K562 (cell line): ENCODE results near the gene PLXNA2. TPM values are rescaled to one million over a fixed set of nuclear protein-coding genes. Genes with fewer than 3 reads are reported as not detected.

Experiments used
- ATAC-seq: fragments of 200-7000 bp; cut with Tn5 transposase; 3 replicates; pipeline ENCODE4 v1.9.1; 2020; ENCODE audit warnings: moderate library complexity
- BruUV-seq: library from RNA; stranded (reverse); fragments of 400-500 nt; replicated peaks from 2 replicates; lab custom pipeline; 2021; lab: Mats Ljungman, UMichigan
- CTCF ChIA-PET: fragments of 300-600 bp; formaldehyde crosslinking; extraction: SDS; loops from one replicate; lab custom pipeline; 2021; ENCODE audit warnings: low intra/inter-chr PET ratio; lab: Yijun Ruan, JAX
- POLR2A ChIA-PET: fragments of 300-600, 350-650 bp; sonication (Branson Sonifier 250); formaldehyde crosslinking; extraction: SDS; loops from one replicate; lab custom pipeline; 2021; ENCODE audit warnings: antibody characterized with exemption, inconsistent platforms; lab: Yijun Ruan, JAX
- DNase-seq, 4 experiments: peaks; one replicate each; pipeline versions ENCODE4 v3.0.0 to v3.0.0-alpha.2; 2011 to 2018; ENCODE audit warnings: low spot score in 3 of 4, mixed read lengths in 3 of 4; ENCODE audit errors: extremely low read depth in 1 of 4
- FAIRE-seq: peaks from 2 replicates; lab custom pipeline; 2011; peaks lifted over from hg19 to GRCh38; lab: Jason Lieb, UNC
- H2AFZ ChIP-seq: 2 replicates; pipeline ENCODE4 v1.6.0; 2011; ENCODE audit warnings: low read depth, low read length, control low read depth, inconsistent platforms
- H3K27ac ChIP-seq: fragments of 200-600 bp; 3 replicates; pipeline ENCODE4 v1.8.0; 2011; ENCODE audit warnings: low read depth, mild to moderate bottlenecking, control low read depth, inconsistent platforms, low read length, moderate library complexity, mixed read lengths; ENCODE audit errors: extremely low read depth
- H3K27me3 ChIP-seq, 2 experiments: fragments of 300-600 bp in 1 of 2; 2 replicates in 1 of 2; 3 replicates in 1 of 2; pipeline versions ENCODE4 v1.6.0 to v1.8.0; 2011; ENCODE audit warnings: inconsistent platforms in 2 of 2, low read length in 2 of 2, mild to moderate bottlenecking in 1 of 2, mixed read lengths in 1 of 2, moderate library complexity in 1 of 2; ENCODE audit not compliant: control insufficient read depth in 2 of 2, insufficient read depth in 2 of 2
- H3K36me3 ChIP-seq: fragments of 300-600 bp; 3 replicates; pipeline ENCODE4 v1.8.0; 2011; ENCODE audit warnings: mild to moderate bottlenecking, low read length, inconsistent platforms; ENCODE audit not compliant: control insufficient read depth, insufficient read depth
- H3K4me1 ChIP-seq, 2 experiments: fragments of 200-600 bp in 1 of 2; replicated peaks in 1 of 2; 2 replicates in 1 of 2; 3 replicates in 1 of 2; pipeline versions ENCODE4 v1.5.1 to v1.8.0; 2011; ENCODE audit warnings: inconsistent platforms in 2 of 2, low read length in 2 of 2, mild to moderate bottlenecking in 1 of 2, mixed read lengths in 1 of 2, moderate library complexity in 1 of 2; ENCODE audit not compliant: control insufficient read depth in 2 of 2, insufficient read depth in 2 of 2
- H3K4me2 ChIP-seq: 2 replicates; pipeline ENCODE4 v1.6.1; 2011; ENCODE audit warnings: low read length, control low read depth, inconsistent platforms, mixed read lengths; ENCODE audit not compliant: insufficient read depth
- H3K4me3 ChIP-seq: fragments of 200-600 bp; sonication (generic), shearing (Covaris generic); 2 replicates; pipeline ENCODE4 v1.5.1; 2016; ENCODE audit warnings: control low read depth, inconsistent platforms
- H3K79me2 ChIP-seq: fragments of 200-600 bp; 3 replicates; pipeline ENCODE4 v1.8.0; 2011; ENCODE audit warnings: low read length, inconsistent platforms; ENCODE audit not compliant: control insufficient read depth, insufficient read depth
- H3K9ac ChIP-seq, 2 experiments: 2 replicates each; pipeline versions ENCODE4 v1.6.0 to v1.6.1; 2011; ENCODE audit warnings: low read depth in 2 of 2, low read length in 2 of 2, control low read depth in 1 of 2, inconsistent platforms in 1 of 2, mild to moderate bottlenecking in 1 of 2, mixed read lengths in 1 of 2; ENCODE audit not compliant: insufficient read depth in 1 of 2
- H3K9me1 ChIP-seq: one replicate; pipeline ENCODE4 v1.6.0; 2011; ENCODE audit warnings: inconsistent platforms, mild to moderate bottlenecking, low read length, moderate library complexity; ENCODE audit not compliant: control insufficient read depth, insufficient read depth
- H3K9me3 ChIP-seq: replicated peaks from 2 replicates; pipeline ENCODE4 v1.5.1; 2011; ENCODE audit warnings: low read depth, low read length, inconsistent platforms; ENCODE audit not compliant: control insufficient read depth, insufficient read depth
- H4K20me1 ChIP-seq: replicated peaks from 2 replicates; pipeline ENCODE4 v1.6.1; 2011; ENCODE audit warnings: low read length, inconsistent platforms, mixed read lengths; ENCODE audit not compliant: control insufficient read depth, insufficient read depth
- BDP1 ChIP-seq: IDR thresholded peaks from 3 replicates; pipeline ENCODE4 v1.6.1; 2011; ENCODE audit not compliant: insufficient read length, insufficient read depth
- PTBP1 ChIP-seq: fragments of 200-400 bp; formaldehyde crosslinking; IDR thresholded peaks from 2 replicates; pipeline ENCODE4 v1.6.1; 2017; ENCODE audit warnings: low read depth, low read length
- ZFP36 ChIP-seq: fragments of 150-350 bp; IDR thresholded peaks from 2 replicates; pipeline ENCODE4 v1.6.1; 2018; ENCODE audit warnings: low read length, low read depth; ENCODE audit not compliant: partially characterized antibody
- ZNF165 ChIP-seq: fragments of 250-450 bp; sonication (Bioruptor Pico); IDR thresholded peaks from 2 replicates; pipeline ENCODE4 v1.4.0; 2020; ENCODE audit warnings: borderline replicate concordance
- WGBS: fragments of 100-300 bp; shearing (Covaris generic); methylation state at CpG from one replicate; pipeline ENCODE4 v1.1.6; 2016; ENCODE audit warnings: low coverage, mixed read lengths; ENCODE audit not compliant: insufficient coverage; ENCODE audit errors: missing lambda C conversion rate; 5-methylcytosine and 5-hydroxymethylcytosine counted together
- in situ Hi-C: fragments of 300-500 bp; cut with MboI; formaldehyde crosslinking; loops from 4 replicates; pipeline ENCODE4 v1.15.0; 2018; ENCODE audit warnings: inconsistent platforms, mixed read lengths
- intact Hi-C: fragments of 100-400 bp; cut with micrococcal nuclease; formaldehyde crosslinking; loops from 2 replicates; pipeline ENCODE4 v1.14.2; 2022
- polyA plus RNA-seq, 8 experiments: library from polyadenylated mRNA; depleted of rRNA in 4 of 8; stranded (reverse) in 5 of 8; unstranded in 3 of 8; fragments of >200 nt; fragmentation: Nextera tagmentation in 2 of 8; fragmentation: Illumina TruSeq in 1 of 8; extraction: Ambion mirVana in 2 of 8; extraction: Trizol in 1 of 8; gene quantifications; 2 replicates each; pipeline versions ENCODE4 v1.2.1 to v1.2.3, GENCODE V29; 2011 to 2014; ENCODE audit warnings: inconsistent platforms in 1 of 8, missing spikeins in 1 of 8
- total RNA-seq, 7 experiments: library from RNA; depleted of rRNA in 6 of 7; stranded (reverse); fragments of >200 nt in 6 of 7; fragmentation: Illumina TruSeq in 2 of 7; extraction: Trizol in 2 of 7; gene quantifications; 2 replicates each; pipeline versions ENCODE4 v1.2.1 to v1.2.3, GENCODE V29; 2011 to 2021; ENCODE audit warnings: low replicate concordance in 1 of 7
- TF ChIP-seq, protein P1 (sequence below): fragments of 250-450 bp; sonication (Bioruptor Pico); IDR thresholded peaks from 2 replicates; pipeline ENCODE4 v1.5.0; 2021
- TF ChIP-seq, protein P2 (sequence below): fragments of 450-650 bp; IDR thresholded peaks from 2 replicates; pipeline ENCODE4 v1.7.0; 2016; ENCODE audit warnings: borderline replicate concordance
- TF ChIP-seq, protein P3 (sequence below): fragments of 450-650 bp; IDR thresholded peaks from 2 replicates; pipeline ENCODE4 v1.6.1; 2016; ENCODE audit warnings: borderline replicate concordance
- TF ChIP-seq, protein P4 (sequence below), 2 experiments: fragments of 200-800 bp in 1 of 2; sonication (Bioruptor generic) in 1 of 2; sonication (generic) in 1 of 2; formaldehyde crosslinking in 1 of 2; IDR thresholded peaks in 1 of 2; conservative IDR thresholded peaks in 1 of 2; 2 replicates each; pipeline versions ENCODE4 v1.5.0 to v1.6.1; 2016 to 2020; ENCODE audit warnings: missing compliant biosample characterization in 1 of 2, missing genetic modification characterization in 1 of 2, missing genetic modification reagents in 1 of 2
- TF ChIP-seq, protein P5 (sequence below): fragments of 450-650 bp; formaldehyde crosslinking; IDR thresholded peaks from 2 replicates; pipeline ENCODE4 v1.4.0; 2022; ENCODE audit warnings: missing genetic modification characterization
- TF ChIP-seq, protein P6 (sequence below): fragments of 450-650 bp; conservative IDR thresholded peaks from 2 replicates; pipeline ENCODE4 v1.6.1; 2016; ENCODE audit warnings: missing genetic modification characterization, low read depth, mild to moderate bottlenecking, missing compliant biosample characterization, moderate library complexity

The PLXNA2 gene
- total and polyA plus RNA-seq, 9 of the 15 experiments (the other 6 are each of a cell fraction or from before 2014, with no cell fraction given), result 0.01 to 1.3 (median 0.32) TPM

DNA sequence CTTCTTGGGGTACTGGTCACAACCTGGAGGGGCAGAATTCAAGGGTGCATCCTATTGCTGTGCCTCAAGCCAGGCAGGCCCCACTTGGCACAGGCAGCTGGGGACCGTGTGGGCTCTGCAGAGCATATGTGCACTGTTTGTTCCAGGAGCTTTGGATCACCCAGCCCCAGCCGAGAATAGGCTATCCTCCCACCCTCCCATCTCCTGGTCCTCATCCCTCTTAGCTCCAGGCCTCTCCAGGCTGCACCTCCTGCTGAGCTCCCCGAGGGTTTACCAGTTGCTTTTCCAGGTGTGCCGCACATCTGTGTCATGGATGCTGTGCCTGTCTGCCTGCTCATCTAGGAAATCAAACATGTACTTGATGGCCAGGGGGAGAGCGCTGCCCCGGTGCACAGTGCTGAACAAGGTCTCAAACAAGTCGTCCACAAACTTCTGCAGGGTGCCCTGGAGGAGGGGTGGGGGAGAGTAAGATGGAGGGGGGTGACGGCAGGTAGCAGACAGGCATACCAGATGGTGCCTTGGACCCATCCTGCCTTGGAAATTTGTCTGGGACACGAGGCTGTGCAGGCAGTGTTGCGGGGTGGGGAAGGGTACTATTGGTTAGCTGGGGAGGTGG is 212.8 kb downstream of the PLXNA2 start:
- FAIRE-seq, result no peak
- WGBS, result 0% methylated on average over 10 of the region's 10 CpGs
- in situ Hi-C loops, result no loop called here

More for the DNA sequence above, 212.8 kb downstream of the PLXNA2 start:
- H3K79me2 ChIP-seq, result no peaks in the 10 kb centered on the region
- BruUV-seq, result no TSS peak
- peaks cover 49 to 81% of the 10 kb centered on the region in 2 experiments for H3K27me3 ChIP-seq
- H4K20me1 ChIP-seq, result peaks cover 2% of the 10 kb centered on the region
- H3K9me3 ChIP-seq, result no peaks in the 10 kb centered on the region
- H3K36me3 ChIP-seq, result no peaks in the 10 kb centered on the region
- no peak overlapping the region for H3K4me2 ChIP-seq
- no peak for TF ChIP-seq ZFP36
- no peak for TF ChIP-seq BDP1
- TF ChIP-seq, protein P1, sequence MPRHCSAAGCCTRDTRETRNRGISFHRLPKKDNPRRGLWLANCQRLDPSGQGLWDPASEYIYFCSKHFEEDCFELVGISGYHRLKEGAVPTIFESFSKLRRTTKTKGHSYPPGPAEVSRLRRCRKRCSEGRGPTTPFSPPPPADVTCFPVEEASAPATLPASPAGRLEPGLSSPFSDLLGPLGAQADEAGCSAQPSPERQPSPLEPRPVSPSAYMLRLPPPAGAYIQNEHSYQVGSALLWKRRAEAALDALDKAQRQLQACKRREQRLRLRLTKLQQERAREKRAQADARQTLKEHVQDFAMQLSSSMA (CRISPR knock-in tag), result no peak
- TF ChIP-seq PTBP1, result no peak
- TF ChIP-seq, protein P2, sequence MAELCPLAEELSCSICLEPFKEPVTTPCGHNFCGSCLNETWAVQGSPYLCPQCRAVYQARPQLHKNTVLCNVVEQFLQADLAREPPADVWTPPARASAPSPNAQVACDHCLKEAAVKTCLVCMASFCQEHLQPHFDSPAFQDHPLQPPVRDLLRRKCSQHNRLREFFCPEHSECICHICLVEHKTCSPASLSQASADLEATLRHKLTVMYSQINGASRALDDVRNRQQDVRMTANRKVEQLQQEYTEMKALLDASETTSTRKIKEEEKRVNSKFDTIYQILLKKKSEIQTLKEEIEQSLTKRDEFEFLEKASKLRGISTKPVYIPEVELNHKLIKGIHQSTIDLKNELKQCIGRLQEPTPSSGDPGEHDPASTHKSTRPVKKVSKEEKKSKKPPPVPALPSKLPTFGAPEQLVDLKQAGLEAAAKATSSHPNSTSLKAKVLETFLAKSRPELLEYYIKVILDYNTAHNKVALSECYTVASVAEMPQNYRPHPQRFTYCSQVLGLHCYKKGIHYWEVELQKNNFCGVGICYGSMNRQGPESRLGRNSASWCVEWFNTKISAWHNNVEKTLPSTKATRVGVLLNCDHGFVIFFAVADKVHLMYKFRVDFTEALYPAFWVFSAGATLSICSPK, result no peak
- TF ChIP-seq, protein P3, sequence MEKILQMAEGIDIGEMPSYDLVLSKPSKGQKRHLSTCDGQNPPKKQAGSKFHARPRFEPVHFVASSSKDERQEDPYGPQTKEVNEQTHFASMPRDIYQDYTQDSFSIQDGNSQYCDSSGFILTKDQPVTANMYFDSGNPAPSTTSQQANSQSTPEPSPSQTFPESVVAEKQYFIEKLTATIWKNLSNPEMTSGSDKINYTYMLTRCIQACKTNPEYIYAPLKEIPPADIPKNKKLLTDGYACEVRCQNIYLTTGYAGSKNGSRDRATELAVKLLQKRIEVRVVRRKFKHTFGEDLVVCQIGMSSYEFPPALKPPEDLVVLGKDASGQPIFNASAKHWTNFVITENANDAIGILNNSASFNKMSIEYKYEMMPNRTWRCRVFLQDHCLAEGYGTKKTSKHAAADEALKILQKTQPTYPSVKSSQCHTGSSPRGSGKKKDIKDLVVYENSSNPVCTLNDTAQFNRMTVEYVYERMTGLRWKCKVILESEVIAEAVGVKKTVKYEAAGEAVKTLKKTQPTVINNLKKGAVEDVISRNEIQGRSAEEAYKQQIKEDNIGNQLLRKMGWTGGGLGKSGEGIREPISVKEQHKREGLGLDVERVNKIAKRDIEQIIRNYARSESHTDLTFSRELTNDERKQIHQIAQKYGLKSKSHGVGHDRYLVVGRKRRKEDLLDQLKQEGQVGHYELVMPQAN, result no peak
- TF ChIP-seq, protein P4, sequence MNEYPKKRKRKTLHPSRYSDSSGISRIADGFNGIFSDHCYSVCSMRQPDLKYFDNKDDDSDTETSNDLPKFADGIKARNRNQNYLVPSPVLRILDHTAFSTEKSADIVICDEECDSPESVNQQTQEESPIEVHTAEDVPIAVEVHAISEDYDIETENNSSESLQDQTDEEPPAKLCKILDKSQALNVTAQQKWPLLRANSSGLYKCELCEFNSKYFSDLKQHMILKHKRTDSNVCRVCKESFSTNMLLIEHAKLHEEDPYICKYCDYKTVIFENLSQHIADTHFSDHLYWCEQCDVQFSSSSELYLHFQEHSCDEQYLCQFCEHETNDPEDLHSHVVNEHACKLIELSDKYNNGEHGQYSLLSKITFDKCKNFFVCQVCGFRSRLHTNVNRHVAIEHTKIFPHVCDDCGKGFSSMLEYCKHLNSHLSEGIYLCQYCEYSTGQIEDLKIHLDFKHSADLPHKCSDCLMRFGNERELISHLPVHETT (CRISPR knock-in tag; conservative IDR thresholded peaks at IDR 0.05 in 1 of 2, IDR thresholded peaks at IDR 0.05 in 1 of 2), result no peak
- TF ChIP-seq, protein P5, sequence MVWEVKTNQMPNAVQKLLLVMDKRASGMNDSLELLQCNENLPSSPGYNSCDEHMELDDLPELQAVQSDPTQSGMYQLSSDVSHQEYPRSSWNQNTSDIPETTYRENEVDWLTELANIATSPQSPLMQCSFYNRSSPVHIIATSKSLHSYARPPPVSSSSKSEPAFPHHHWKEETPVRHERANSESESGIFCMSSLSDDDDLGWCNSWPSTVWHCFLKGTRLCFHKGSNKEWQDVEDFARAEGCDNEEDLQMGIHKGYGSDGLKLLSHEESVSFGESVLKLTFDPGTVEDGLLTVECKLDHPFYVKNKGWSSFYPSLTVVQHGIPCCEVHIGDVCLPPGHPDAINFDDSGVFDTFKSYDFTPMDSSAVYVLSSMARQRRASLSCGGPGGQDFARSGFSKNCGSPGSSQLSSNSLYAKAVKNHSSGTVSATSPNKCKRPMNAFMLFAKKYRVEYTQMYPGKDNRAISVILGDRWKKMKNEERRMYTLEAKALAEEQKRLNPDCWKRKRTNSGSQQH (CRISPR knock-in tag), result no peak
- no peak for TF ChIP-seq ZNF165
- TF ChIP-seq, protein P6, sequence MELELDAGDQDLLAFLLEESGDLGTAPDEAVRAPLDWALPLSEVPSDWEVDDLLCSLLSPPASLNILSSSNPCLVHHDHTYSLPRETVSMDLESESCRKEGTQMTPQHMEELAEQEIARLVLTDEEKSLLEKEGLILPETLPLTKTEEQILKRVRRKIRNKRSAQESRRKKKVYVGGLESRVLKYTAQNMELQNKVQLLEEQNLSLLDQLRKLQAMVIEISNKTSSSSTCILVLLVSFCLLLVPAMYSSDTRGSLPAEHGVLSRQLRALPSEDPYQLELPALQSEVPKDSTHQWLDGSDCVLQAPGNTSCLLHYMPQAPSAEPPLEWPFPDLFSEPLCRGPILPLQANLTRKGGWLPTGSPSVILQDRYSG (tag), result no peak
- no peak overlapping the region for H3K27ac ChIP-seq
- ATAC-seq (no peak), DNase-seq (no peak)
- no peak overlapping the region for H3K4me3 ChIP-seq
- no peak overlapping the region for H3K9ac ChIP-seq
- intact Hi-C loops, result no loop called here
- H3K9me1 ChIP-seq, result no peaks in the 10 kb centered on the region
- POLR2A ChIA-PET, result interaction anchor here (0.6 to 2.2 kb wide), 5 partner anchors 10 to 1723 kb away, joined by 3 to 9 read pairs (median 3); no protein-coding TSS in a partner anchor
- H2AFZ ChIP-seq, result no peak overlapping the region
- peaks cover 0 to under 1% of the 10 kb centered on the region in 2 experiments; a peak in 2 of 5 replicates for H3K4me1 ChIP-seq
- CTCF ChIA-PET, result no interaction called here
